Epithelial cell of proximal tubule (primary cell): ENCODE data around the gene NMUR1. TPM values are rescaled to one million over a fixed set of nuclear protein-coding genes. Genes with fewer than 3 reads are reported as not detected.
"Not testable (repeated sequence)": the region's sequence is repeated elsewhere in the genome, so short reads cannot be mapped to it uniquely, and the experiment has no call there.

ENCODE experiments used
- DNase-seq: peaks from one replicate; pipeline ENCODE4 v3.0.0-alpha.2; 2011; ENCODE audit warnings: low read depth
- H3K4me3 ChIP-seq: 2 replicates; pipeline ENCODE4 v1.5.1; 2011; ENCODE audit warnings: low read depth, mild to moderate bottlenecking, low read length
- total RNA-seq: library from RNA; depleted of rRNA; stranded (reverse); fragments of >200 nt; gene quantifications from 2 replicates; pipeline ENCODE4 v1.2.3, GENCODE V29; 2015
- TF ChIP-seq, protein P1 (sequence below): conservative IDR thresholded peaks from 2 replicates; pipeline ENCODE4 v1.5.1; 2012; ENCODE audit warnings: low read depth, mild to moderate bottlenecking, low read length

Gene NMUR1
- not detected in 2 replicates for total RNA-seq

DNA sequence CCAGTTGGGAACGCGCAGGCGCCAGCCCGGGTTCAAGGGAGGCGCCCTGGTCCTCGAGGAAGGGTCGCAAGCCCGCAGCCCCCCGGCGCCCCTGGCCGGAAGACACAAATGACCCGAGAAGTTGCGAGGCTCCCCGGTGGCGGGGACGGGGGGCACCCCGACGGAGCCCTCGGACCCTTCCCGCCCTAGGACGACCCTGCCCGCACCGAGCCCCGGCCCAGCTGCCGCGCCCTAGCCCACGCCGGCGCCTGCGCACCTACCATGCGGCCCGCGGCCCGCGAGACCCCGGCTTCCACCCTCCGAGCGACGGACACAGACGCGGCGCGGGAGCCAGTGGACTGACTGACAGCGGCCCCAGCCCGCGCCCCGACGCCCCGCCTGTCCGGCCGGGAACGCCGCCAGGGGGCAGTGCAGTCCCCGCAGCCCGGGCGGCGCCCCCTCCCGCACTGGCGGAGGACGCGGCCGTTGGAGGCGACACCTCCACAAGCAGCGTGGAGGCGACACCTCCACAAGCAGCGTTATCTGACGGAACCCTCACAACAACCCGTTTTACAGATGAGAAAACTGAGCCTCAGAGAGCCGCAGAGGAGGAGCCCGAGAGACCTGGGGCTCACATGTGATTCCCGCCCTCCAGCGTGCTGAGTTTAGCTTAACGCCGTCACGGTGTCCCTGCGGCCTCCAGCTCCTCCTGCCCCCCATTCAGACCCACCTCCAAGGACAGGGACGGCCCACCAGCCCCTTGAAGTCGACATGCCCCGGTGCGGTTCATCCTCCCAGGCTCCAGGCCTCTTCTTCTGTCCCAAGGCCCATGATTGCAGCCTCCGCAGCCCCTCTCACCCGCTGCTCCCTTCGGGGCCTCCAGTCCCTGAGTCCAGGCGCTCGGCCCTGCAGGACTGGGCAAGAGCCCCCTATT, at the start of gene NMUR1:
Gene NMUR1 (minus strand): TSS at position 347 of the 913 bp plus-strand sequence. CDS start 84 bp downstream, at position 263.
- TF ChIP-seq, protein P1, sequence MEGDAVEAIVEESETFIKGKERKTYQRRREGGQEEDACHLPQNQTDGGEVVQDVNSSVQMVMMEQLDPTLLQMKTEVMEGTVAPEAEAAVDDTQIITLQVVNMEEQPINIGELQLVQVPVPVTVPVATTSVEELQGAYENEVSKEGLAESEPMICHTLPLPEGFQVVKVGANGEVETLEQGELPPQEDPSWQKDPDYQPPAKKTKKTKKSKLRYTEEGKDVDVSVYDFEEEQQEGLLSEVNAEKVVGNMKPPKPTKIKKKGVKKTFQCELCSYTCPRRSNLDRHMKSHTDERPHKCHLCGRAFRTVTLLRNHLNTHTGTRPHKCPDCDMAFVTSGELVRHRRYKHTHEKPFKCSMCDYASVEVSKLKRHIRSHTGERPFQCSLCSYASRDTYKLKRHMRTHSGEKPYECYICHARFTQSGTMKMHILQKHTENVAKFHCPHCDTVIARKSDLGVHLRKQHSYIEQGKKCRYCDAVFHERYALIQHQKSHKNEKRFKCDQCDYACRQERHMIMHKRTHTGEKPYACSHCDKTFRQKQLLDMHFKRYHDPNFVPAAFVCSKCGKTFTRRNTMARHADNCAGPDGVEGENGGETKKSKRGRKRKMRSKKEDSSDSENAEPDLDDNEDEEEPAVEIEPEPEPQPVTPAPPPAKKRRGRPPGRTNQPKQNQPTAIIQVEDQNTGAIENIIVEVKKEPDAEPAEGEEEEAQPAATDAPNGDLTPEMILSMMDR = peak; percentile 74
- H3K4me3 ChIP-seq = no peak within 1 kb of the TSS
- no peak for DNase-seq

DNA sequence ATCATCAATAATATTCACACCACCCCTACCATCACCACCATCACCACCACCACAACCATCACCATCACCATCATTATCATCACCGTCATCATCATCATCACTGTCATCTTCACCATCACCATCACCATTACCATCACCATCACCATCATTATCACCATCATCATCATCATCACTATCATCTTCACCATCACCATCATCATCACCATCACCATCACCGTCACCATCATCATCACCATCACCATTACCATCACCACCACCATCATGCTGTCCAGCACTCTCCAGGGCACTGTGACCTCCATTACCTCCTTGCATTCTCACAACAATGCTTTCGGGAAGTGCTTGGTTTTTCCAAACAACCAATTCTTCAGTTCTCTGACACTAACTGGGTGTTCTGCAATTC, 49.3 kb upstream of the NMUR1 start:
- no peak overlapping the region for H3K4me3 ChIP-seq
- TF ChIP-seq, protein P1 = no peak
- DNase-seq = no peak

DNA sequence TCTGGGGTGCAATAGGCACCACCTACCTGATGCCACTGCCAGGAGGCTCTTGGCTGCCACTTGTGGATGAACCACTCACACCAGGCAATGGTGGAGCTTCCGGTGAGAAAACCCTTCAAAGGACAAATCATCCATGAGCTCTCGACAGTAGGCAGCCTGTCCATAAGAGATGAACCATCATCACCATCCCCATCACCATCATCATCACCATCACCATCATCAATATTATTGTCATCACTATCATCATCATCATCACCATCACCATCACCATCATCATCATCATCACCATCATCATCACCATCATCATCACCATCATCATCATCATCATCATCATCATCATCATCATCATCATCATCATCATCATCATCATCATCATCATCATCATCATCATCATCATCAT, 48.4 kb upstream of the NMUR1 start:
- not testable (repeated sequence) for H3K4me3 ChIP-seq, DNase-seq

GRCh38 chr2:231576465-231576864, 46.2 kb upstream of the NMUR1 start:
- DNase-seq = no peak
- H3K4me3 ChIP-seq = no peak overlapping the region
- TF ChIP-seq, protein P1 = no peak

DNA sequence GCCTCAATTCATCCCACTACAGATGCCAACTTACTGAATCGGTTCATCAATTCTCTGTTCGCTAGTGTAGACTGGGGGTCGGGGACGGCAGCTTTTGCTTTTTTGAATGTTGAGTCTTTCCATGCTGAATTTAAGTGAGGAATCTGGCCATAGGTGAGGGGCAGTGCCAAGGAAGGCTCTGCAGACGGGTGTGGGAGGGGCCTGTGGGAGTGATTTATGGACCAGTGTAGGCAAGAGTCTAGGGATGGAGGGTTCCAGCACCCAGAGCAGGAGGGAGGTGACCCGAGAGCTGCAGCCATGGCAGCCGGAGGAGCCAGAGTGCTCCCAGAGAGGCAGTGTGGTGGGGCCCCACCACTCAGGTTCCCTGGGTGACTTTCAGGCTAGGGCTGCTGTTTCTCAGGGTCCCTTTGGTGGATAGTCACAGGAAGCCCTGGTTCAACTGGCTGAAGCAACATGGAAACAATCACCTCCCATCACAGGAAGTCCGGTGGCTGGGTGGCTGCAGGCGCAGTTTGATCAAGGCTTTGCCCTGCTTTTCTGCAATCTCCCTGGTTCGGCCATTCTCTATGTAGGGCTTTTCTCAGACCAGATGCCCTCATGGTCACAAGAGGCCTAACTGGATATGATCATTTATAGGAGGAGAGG, 45.5 kb upstream of the NMUR1 start:
- DNase-seq = no peak
- TF ChIP-seq, protein P1 = no peak
- no peak overlapping the region for H3K4me3 ChIP-seq

DNA sequence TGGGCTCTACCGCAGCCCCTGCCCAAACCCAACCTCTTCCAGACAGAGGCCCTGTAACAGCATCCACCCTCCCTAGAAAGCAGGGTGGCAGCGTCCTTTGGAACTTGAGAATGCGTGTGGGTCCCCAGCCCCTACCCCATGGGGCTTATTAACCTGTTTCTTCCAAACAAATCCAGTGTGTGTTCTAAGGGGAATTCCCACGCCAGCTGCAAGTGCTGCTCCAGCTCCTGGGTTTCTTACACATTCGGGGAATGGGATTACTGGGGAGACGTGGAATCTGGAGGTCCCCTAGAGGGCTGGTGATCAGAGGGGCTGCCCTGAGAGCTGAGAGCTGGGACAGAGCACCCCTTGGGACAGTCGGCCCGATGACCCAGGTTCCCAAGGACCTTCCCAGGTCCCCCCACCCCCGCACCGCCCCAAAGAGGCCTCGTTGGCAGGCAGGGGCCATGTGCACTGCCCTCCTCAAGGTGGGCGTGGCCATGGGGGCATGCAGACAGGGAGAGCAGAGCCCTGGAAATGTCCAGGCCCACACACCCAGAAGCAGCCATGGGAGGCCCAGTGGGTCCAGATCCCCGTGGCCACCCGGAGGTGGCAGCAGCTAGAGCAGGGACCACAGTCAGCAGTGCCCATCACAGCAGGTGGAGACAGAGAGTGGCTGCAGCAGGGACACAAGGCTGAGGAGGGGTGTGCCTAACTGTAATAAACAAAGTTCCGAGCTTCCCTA, 43.6 kb upstream of the NMUR1 start:
- TF ChIP-seq, protein P1 = no peak
- H3K4me3 ChIP-seq = no peak overlapping the region
- no peak for DNase-seq

DNA sequence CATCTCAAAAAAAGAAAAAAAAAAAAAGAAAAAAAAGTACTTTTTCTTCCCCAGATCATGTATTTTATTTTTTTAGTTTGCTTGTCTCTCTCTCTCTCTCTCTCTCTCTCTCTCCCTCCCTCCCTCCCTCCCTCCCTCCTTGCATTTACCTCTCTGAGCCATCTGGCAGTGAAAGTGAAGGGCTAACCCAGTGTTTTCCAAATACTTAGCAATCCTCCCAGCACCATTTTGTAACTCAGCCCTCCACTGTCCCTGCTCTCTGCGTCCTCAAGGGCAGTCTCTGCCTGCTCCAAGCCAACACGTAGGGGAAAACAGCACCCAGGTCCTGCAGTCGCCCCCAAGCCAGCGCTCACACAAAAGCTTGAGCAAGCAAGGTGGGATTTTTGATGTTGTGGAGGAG, 42.9 kb upstream of the NMUR1 start:
- DNase-seq = no peak
- H3K4me3 ChIP-seq = no peak overlapping the region
- TF ChIP-seq, protein P1 = no peak
